Tibial nerve (tissue), 4 donors: ENCODE data around the gene MPV17L. TPM values are rescaled to one million over a fixed set of nuclear protein-coding genes. Genes with fewer than 3 reads are reported as not detected.
"Not testable (repeated sequence)": the region's sequence is repeated elsewhere in the genome, so short reads cannot be mapped to it uniquely, and the experiment has no call there.

Source experiments
- DNase-seq, 2 donors: peaks; one replicate each; pipeline ENCODE4 v3.0.0-alpha.2; 2019; ENCODE audit warnings: low spot score in 2 of 2
- H3K27ac ChIP-seq, 4 donors: fragments of 200-600 bp; sonication (generic) in 3 of 4; one replicate each; pipeline ENCODE4 v1.5.1; 2017 to 2019; ENCODE audit warnings: mild to moderate bottlenecking in 1 of 4
- H3K27me3 ChIP-seq, 2 donors: fragments of 200-600 bp; sonication (generic) in 1 of 2; one replicate each; pipeline versions ENCODE4 v1.5.1 to v1.6.0; 2017 to 2019
- H3K36me3 ChIP-seq, 3 donors: fragments of 200-600 bp; sonication (generic); one replicate each; pipeline ENCODE4 v1.5.1; 2018 to 2019
- H3K4me1 ChIP-seq, 4 donors: fragments of 200-600 bp; sonication (generic) in 3 of 4; one replicate each; pipeline ENCODE4 v1.5.1; 2017 to 2019
- H3K4me3 ChIP-seq, 4 donors: fragments of 200-600 bp; sonication (generic) in 3 of 4; one replicate each; pipeline ENCODE4 v1.5.1; 2017 to 2019; ENCODE audit warnings: mild to moderate bottlenecking in 1 of 4, moderate library complexity in 1 of 4
- H3K9me3 ChIP-seq, 4 donors: fragments of 200-600 bp; sonication (generic) in 3 of 4; one replicate each; pipeline ENCODE4 v1.5.1; 2017 to 2019
- CTCF ChIP-seq, 5 experiments: fragments of 200-600 bp in 3 of 5; fragments of 450-650 bp in 2 of 5; sonication (generic) in 3 of 5; IDR thresholded peaks; one replicate each; pipeline ENCODE4 v1.5.1; 2016 to 2019; ENCODE audit warnings: antibody characterized with exemption in 5 of 5, mild to moderate bottlenecking in 3 of 5, moderate library complexity in 2 of 5
- EP300 ChIP-seq, 2 donors: sonication (generic); formaldehyde crosslinking; IDR thresholded peaks; one replicate each; pipeline ENCODE4 v1.6.1; 2017; ENCODE audit warnings: antibody characterized with exemption in 2 of 2, mild to moderate bottlenecking in 1 of 2
- POLR2A ChIP-seq, 2 donors: fragments of 450-650 bp; IDR thresholded peaks; one replicate each; pipeline ENCODE4 v1.6.1; 2017; ENCODE audit warnings: antibody characterized with exemption in 2 of 2, mild to moderate bottlenecking in 2 of 2, moderate library complexity in 2 of 2
- WGBS, 2 donors: methylation state at CpG; one replicate each; pipeline ENCODE4 v1.1.5; 2018; 5-methylcytosine and 5-hydroxymethylcytosine counted together
- total RNA-seq, 4 donors: library from RNA; depleted of rRNA; stranded (reverse); fragments of >200 nt; gene quantifications; one replicate each; pipeline ENCODE4 v1.1.0, GENCODE V29; 2016

Gene MPV17L
- total RNA-seq, 4 donors from 2014 or later = 5.9 to 18.6 (median 11.8) TPM

GRCh38 chr16:15422222-15422621 lies 26.7 kb downstream of the MPV17L start:
- Histone ChIP-seq H3K27me3 (no peaks in the 10 kb centered on the region), H3K27ac (no peak overlapping the region), H3K36me3 (no peaks in the 10 kb centered on the region), H3K4me1 (no peaks in the 10 kb centered on the region), H3K4me3 (no peak overlapping the region), H3K9me3 (no peaks in the 10 kb centered on the region)
- no peak for DNase-seq
- 90% methylated on average over 8 of the region's 8 CpGs for WGBS, 2 donors
- TF ChIP-seq POLR2A (IDR thresholded peaks at IDR 0.05) = no peak
- no peak for TF ChIP-seq EP300 (IDR thresholded peaks at IDR 0.05)
- TF ChIP-seq CTCF (IDR thresholded peaks at IDR 0.05) = no peak

GRCh38 chr16:15425861-15426260 lies 30.3 kb downstream of the MPV17L start:
- TF ChIP-seq POLR2A (IDR thresholded peaks at IDR 0.05) (no peak), EP300 (IDR thresholded peaks at IDR 0.05) (no peak), CTCF (IDR thresholded peaks at IDR 0.05) (no peak)
- no peaks in the 10 kb centered on the region for H3K27me3 ChIP-seq
- peaks cover 0 to 10% (median 4%) of the 10 kb centered on the region in 4 donors for H3K4me1 ChIP-seq
- no peak overlapping the region for H3K27ac ChIP-seq
- no peak for DNase-seq
- WGBS, 2 donors = 81 to 82% methylated on average over 6 of the region's 6 CpGs
- H3K4me3 ChIP-seq = no peak overlapping the region
- no peaks in the 10 kb centered on the region for H3K36me3 ChIP-seq
- no peaks in the 10 kb centered on the region for H3K9me3 ChIP-seq

GRCh38 chr16:15426796-15427195 lies 31.2 kb downstream of the MPV17L start:
- H3K4me3 ChIP-seq = no peak overlapping the region
- WGBS, 2 donors = 75 to 79% methylated on average over 6 of the region's 6 CpGs
- H3K4me1 ChIP-seq = peaks cover 0 to 10% (median 4%) of the 10 kb centered on the region in 4 donors
- H3K27ac ChIP-seq = no peak overlapping the region
- H3K36me3 ChIP-seq = no peaks in the 10 kb centered on the region
- H3K9me3 ChIP-seq = no peaks in the 10 kb centered on the region
- TF ChIP-seq EP300 (IDR thresholded peaks at IDR 0.05) = no peak
- TF ChIP-seq POLR2A (IDR thresholded peaks at IDR 0.05) = no peak
- TF ChIP-seq CTCF (IDR thresholded peaks at IDR 0.05) = no peak
- no peak for DNase-seq
- H3K27me3 ChIP-seq = no peaks in the 10 kb centered on the region

GRCh38 chr16:15427648-15428239 lies 32.2 kb downstream of the MPV17L start:
- H3K36me3 ChIP-seq = no peaks in the 10 kb centered on the region
- H3K4me1 ChIP-seq = peaks cover 0 to 10% (median 4%) of the 10 kb centered on the region in 4 donors
- H3K4me3 ChIP-seq = peak overlapping the region in 1 of 4 donors; percentile 23
- no peaks in the 10 kb centered on the region for H3K27me3 ChIP-seq
- TF ChIP-seq CTCF (IDR thresholded peaks at IDR 0.05) = peak; percentile 53 to 66 (median 61)
- TF ChIP-seq EP300 (IDR thresholded peaks at IDR 0.05) = peak in 1 of 2 donors; percentile 40
- no peak for TF ChIP-seq POLR2A (IDR thresholded peaks at IDR 0.05)
- peak; percentile 45 to 80 for DNase-seq
- WGBS, 2 donors = 4 to 8% methylated on average over 8 of the region's 8 CpGs
- no peaks in the 10 kb centered on the region for H3K9me3 ChIP-seq
- peak overlapping the region in 2 of 4 donors; percentile 42 to 66 for H3K27ac ChIP-seq

GRCh38 chr16:15430884-15431283 lies 35.3 kb downstream of the MPV17L start:
- peaks cover 0 to 24% (median 9%) of the 10 kb centered on the region in 4 donors for H3K4me1 ChIP-seq
- not testable (repeated sequence) for H3K27me3 ChIP-seq, DNase-seq, H3K27ac ChIP-seq, H3K9me3 ChIP-seq, H3K4me3 ChIP-seq, H3K36me3 ChIP-seq
- WGBS, 2 donors = 82 to 90% methylated on average over 11 of the region's 11 CpGs
